ENCODE results near the gene ZSCAN10. TPM values are rescaled to one million over a fixed set of nuclear protein-coding genes. Genes with fewer than 3 reads are reported as not detected.

The ZSCAN10 gene
- total and polyA plus RNA-seq, 9 of the 15 experiments (the other 6 are each of a cell fraction or from before 2014, with no cell fraction given) = 0.22 TPM; not detected in 8

- TF ChIP-seq SREBF2 (CRISPR knock-in tag; IDR thresholded peaks at IDR 0.05) = no peak
- TF ChIP-seq XRCC3 (IDR thresholded peaks at IDR 0.05) = no peak
- no peak for TF ChIP-seq FIP1L1 (IDR thresholded peaks at IDR 0.05; ENCODE audit: low read depth, low read length, poor library complexity, severe bottlenecking)
- TF ChIP-seq EGR1 (conservative IDR thresholded peaks at IDR 0.05) = no peak
- no peak for TF ChIP-seq XRCC4 (IDR thresholded peaks at IDR 0.05; ENCODE audit: extremely low read depth, insufficient read depth, insufficient read length)
- TF ChIP-seq CREM (IDR thresholded peaks at IDR 0.05; ENCODE audit: low read depth) = no peak
- TF ChIP-seq RUNX1 (IDR thresholded peaks at IDR 0.05; ENCODE audit: low read depth) = no peak
- no peak for TF ChIP-seq PHF21A (IDR thresholded peaks at IDR 0.05; ENCODE audit: borderline replicate concordance, low read depth)
- no peak for TF ChIP-seq ZFP30 (CRISPR knock-in tag; IDR thresholded peaks at IDR 0.05; ENCODE audit: borderline replicate concordance)
- no peak for TF ChIP-seq FOXO4 (CRISPR knock-in tag; IDR thresholded peaks at IDR 0.05)
- TF ChIP-seq ZNF282 (CRISPR knock-in tag; IDR thresholded peaks at IDR 0.05) = no peak
- TF ChIP-seq ZNF77 (CRISPR knock-in tag; IDR thresholded peaks at IDR 0.05) = no peak
Measured at GRCh38 chr16:3098459-3099394, at the start of gene ZSCAN10 (continued).
